Bronchial smooth muscle cell (primary cell): ENCODE measurements around the gene OR2T35. TPM values are rescaled to one million over a fixed set of nuclear protein-coding genes. Genes with fewer than 3 reads are reported as not detected.

ENCODE experiments used
- total RNA-seq: library from RNA; depleted of rRNA; stranded (reverse); fragments of >200 nt; gene quantifications from 2 replicates; pipeline ENCODE4 v1.2.1, GENCODE V29; 2014

The OR2T35 gene, protein sequence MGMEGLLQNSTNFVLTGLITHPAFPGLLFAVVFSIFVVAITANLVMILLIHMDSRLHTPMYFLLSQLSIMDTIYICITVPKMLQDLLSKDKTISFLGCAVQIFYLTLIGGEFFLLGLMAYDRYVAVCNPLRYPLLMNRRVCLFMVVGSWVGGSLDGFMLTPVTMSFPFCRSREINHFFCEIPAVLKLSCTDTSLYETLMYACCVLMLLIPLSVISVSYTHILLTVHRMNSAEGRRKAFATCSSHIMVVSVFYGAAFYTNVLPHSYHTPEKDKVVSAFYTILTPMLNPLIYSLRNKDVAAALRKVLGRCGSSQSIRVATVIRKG
- not detected in 2 replicates for total RNA-seq

DNA sequence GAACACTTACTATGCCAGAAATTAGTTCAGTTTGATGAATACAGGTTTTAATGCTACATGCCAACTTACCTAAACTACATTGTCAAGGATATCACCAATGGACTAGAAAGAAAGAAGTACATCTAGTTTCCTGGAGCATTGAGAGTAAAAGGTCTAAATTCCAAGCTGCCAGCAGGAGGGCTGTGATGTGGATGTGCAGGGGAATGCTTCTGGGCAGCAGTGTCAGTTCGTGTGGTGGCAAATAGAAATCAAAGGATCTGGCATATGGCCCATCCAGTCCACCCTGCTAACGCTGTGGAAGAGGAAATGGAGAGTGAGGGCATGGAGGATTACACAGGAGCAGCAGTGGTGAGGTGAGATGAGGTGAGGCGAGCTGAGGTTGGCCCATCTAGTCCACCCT, at the start of gene OR2T35:
Gene OR2T35 (minus strand): TSS at position 101 of the 400 bp plus-strand sequence. CDS start 6,020 bp downstream, outside the sequence.

DNA sequence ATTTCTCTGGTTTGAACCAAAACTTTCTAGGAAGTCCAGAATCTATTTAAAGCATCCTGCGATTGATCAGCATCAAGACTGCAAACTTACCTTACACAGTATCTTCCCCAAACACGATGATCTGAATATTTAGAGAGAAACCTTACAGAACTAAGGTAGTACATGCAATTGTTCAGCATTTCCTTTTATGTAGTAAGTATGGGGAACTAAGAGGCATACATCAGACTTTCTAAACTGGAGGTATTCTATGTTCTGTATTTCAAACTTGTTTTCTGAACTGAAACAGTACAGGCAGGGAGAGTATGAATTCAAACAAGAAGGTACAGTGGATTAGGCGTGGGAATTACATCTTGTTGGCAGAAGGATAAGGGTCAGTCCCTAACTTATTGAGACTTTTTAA, 10.3 kb upstream of the OR2T35 start, which contains the start of gene OR2T27:
Gene OR2T27 (minus strand): TSS at position 175 of the 400 bp plus-strand sequence. CDS start 4,644 bp downstream, outside the sequence.

DNA sequence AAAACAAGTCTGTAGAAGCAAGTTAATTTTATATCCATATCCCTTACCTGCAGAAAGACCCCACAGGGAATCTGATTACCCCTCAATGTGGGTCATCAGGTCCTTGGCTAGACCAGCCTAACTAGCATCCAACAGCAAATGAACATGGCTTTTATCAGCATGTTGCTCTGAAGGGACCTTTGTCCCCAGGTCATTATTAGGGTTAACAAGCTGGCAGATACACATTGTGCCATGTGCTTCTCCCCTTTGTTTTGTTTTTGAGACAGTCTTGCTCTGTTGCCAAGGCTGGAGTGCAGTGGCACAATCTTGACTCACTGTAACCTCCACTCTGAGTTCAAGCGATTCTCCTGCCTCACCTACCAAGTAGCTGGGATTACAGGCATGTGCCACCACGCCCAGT, 10.1 kb downstream of the OR2T35 start, which contains the start of gene OR2T11:
Gene OR2T11 (minus strand): TSS at position 101 of the 400 bp plus-strand sequence. CDS start 7,963 bp downstream, outside the sequence.

DNA sequence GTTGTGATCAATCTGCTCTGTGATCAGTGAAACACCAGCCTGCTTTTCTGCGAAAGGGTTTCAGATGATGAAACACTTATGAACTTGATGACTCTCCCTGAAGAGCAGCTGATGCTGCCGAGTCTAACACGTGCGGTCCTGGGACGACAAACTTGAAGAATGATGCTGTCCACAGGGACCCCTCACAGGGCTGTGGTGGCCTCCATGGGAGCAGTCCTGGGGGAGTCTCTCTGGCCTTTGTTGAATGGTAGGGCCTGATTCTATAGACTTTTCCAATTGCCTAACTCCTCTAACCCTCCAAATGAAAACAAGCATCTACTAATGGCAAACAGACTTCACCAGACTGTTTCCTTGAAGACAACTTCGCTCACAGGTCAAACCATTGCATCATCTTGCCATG, 47.5 kb downstream of the OR2T35 start, which contains the start of gene OR2T10:
Gene OR2T10 (minus strand): TSS at position 112 of the 400 bp plus-strand sequence. CDS start 3,932 bp downstream, outside the sequence.

Other genes starting within 250 kb of the OR2T35 start
- gene OR2T1, start 242.2 kb downstream of the OR2T35 start, total RNA-seq, result not detected in 2 replicates
- gene OR2T2, start 199.6 kb downstream of the OR2T35 start, total RNA-seq, result not detected in 2 replicates
- not detected in 2 replicates for gene OR2T3, start 171.9 kb downstream of the OR2T35 start, total RNA-seq
- gene OR2T5, start 156.7 kb downstream of the OR2T35 start, total RNA-seq, result not detected in 2 replicates
- gene OR2G6, start 137.2 kb downstream of the OR2T35 start, total RNA-seq, result not detected in 2 replicates
- gene OR2T29, start 82.5 kb downstream of the OR2T35 start, total RNA-seq, result not detected in 2 replicates
- not detected in 2 replicates for gene OR2T34, start 70.5 kb downstream of the OR2T35 start, total RNA-seq
- gene OR2T10, start 47.6 kb downstream of the OR2T35 start, total RNA-seq, result not detected in 2 replicates
- not detected in 2 replicates for gene OR2T11, start 10.2 kb downstream of the OR2T35 start, total RNA-seq
- not detected in 2 replicates for gene OR2T27, start 10.2 kb upstream of the OR2T35 start, total RNA-seq
- not detected in 2 replicates for gene OR14I1, start 57.5 kb upstream of the OR2T35 start, total RNA-seq
- not detected in 2 replicates for gene LYPD8, start 110.5 kb upstream of the OR2T35 start, total RNA-seq
- 16.9 and 17.0 TPM in 2 replicates for gene SH3BP5L, start 180.6 kb upstream of the OR2T35 start, total RNA-seq
- 10.2 and 11.8 TPM in 2 replicates for gene ZNF672, start 192.9 kb upstream of the OR2T35 start, total RNA-seq
- 13.6 and 17.7 TPM in 2 replicates for gene ZNF692, start 213.8 kb upstream of the OR2T35 start, total RNA-seq